ENCODE data around the gene NOL4L. TPM values are rescaled to one million over a fixed set of nuclear protein-coding genes. Genes with fewer than 3 reads are reported as not detected.

Gene NOL4L
- total and polyA plus RNA-seq, 2 experiments from 2014 or later, result 35.6 to 42.9 TPM

DNA sequence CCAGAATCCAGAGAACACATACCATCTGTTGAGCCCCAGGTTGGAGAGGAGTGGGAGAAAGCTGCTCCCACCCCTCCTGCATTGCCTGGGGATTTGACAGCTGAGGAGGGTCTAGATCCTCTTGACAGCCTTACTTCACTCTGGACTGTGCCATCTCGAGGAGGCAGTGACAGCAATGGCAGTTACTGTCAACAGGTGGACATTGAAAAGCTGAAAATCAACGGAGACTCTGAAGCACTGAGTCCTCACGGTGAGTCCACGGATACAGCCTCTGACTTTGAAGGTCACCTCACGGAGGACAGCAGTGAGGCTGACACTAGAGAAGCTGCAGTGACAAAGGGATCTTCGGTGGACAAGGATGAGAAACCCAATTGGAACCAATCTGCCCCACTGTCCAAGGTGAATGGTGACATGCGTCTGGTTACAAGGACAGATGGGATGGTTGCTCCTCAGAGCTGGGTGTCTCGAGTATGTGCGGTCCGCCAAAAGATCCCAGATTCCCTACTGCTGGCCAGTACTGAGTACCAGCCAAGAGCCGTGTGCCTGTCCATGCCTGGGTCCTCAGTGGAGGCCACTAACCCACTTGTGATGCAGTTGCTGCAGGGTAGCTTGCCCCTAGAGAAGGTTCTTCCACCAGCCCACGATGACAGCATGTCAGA, 149.6 kb downstream of the NOL4L start:
- H3K27me3 ChIP-seq, result no peaks in the 10 kb centered on the region
- DNase-seq (ENCODE audit: low spot score), result no peak
- peaks cover 12% of the 10 kb centered on the region for H3K36me3 ChIP-seq (replicated peaks; ENCODE audit: insufficient read depth, low read depth)
- TF ChIP-seq EZH2phosphoT487 (IDR thresholded peaks at IDR 0.05; ENCODE audit: low read depth, severe bottlenecking, unreplicated experiment), result no peak
- H3K4me2 ChIP-seq, result no peak overlapping the region
- no peak overlapping the region for H2AFZ ChIP-seq
- WGBS (ENCODE audit: low lambda C conversion rate, missing lambda C conversion rate), result 96% methylated on average over 12 of the region's 12 CpGs
- H3K79me2 ChIP-seq, result peaks cover 46% of the 10 kb centered on the region
- peaks cover 4% of the 10 kb centered on the region for H4K20me1 ChIP-seq (ENCODE audit: insufficient read depth, poor library complexity, severe bottlenecking)
- no peak overlapping the region for H3K4me3 ChIP-seq
- H3K9me3 ChIP-seq (ENCODE audit: low read depth), result no peaks in the 10 kb centered on the region
- peaks cover under 1% of the 10 kb centered on the region for H3K4me1 ChIP-seq (ENCODE audit: insufficient read depth)
- H3K27ac ChIP-seq, result no peak overlapping the region
- no peaks in the 10 kb centered on the region for H3K9me2 ChIP-seq (replicated peaks; ENCODE audit: insufficient read depth)

DNA sequence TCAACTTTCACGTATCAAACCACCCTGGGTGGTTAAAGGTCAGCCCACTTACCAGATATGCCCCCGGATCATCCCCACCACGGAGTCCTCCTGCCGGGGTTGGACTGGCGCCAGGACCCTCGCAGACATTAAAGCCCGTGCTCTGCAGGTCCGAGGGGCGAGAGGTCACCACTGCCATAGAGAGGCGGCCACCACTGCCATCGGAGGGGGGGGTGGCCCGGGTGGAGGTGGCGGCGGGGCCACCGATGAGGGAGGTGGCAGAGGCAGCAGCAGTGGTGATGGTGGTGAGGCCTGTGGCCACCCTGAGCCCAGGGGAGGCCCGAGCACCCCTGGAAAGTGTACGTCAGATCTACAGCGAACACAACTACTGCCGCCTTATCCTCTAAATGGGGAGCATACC, 150.7 kb downstream of the NOL4L start:
- Histone ChIP-seq H4K20me1 (ENCODE audit: insufficient read depth, poor library complexity, severe bottlenecking) (peaks cover 5% of the 10 kb centered on the region), H3K36me3 (replicated peaks; ENCODE audit: insufficient read depth, low read depth) (peaks cover 12% of the 10 kb centered on the region), H3K79me2 (peaks cover 49% of the 10 kb centered on the region), H3K9me3 (ENCODE audit: low read depth) (no peaks in the 10 kb centered on the region), H3K4me2 (no peak overlapping the region), H3K4me3 (no peak overlapping the region), H3K27ac (no peak overlapping the region), H2AFZ (no peak overlapping the region), H3K4me1 (ENCODE audit: insufficient read depth) (no peaks in the 10 kb centered on the region), H3K27me3 (no peaks in the 10 kb centered on the region), H3K9me2 (replicated peaks; ENCODE audit: insufficient read depth) (no peaks in the 10 kb centered on the region)
- WGBS (ENCODE audit: low lambda C conversion rate, missing lambda C conversion rate), result 96% methylated on average over 18 of the region's 19 CpGs
- peak; percentile 16 for DNase-seq (ENCODE audit: low spot score)
- TF ChIP-seq EZH2 (IDR thresholded peaks at IDR 0.05; ENCODE audit: borderline replicate concordance), result no peak
- TF ChIP-seq EZH2phosphoT487 (IDR thresholded peaks at IDR 0.05; ENCODE audit: low read depth, severe bottlenecking, unreplicated experiment), result no peak
- TF ChIP-seq, protein P1, sequence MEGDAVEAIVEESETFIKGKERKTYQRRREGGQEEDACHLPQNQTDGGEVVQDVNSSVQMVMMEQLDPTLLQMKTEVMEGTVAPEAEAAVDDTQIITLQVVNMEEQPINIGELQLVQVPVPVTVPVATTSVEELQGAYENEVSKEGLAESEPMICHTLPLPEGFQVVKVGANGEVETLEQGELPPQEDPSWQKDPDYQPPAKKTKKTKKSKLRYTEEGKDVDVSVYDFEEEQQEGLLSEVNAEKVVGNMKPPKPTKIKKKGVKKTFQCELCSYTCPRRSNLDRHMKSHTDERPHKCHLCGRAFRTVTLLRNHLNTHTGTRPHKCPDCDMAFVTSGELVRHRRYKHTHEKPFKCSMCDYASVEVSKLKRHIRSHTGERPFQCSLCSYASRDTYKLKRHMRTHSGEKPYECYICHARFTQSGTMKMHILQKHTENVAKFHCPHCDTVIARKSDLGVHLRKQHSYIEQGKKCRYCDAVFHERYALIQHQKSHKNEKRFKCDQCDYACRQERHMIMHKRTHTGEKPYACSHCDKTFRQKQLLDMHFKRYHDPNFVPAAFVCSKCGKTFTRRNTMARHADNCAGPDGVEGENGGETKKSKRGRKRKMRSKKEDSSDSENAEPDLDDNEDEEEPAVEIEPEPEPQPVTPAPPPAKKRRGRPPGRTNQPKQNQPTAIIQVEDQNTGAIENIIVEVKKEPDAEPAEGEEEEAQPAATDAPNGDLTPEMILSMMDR (IDR thresholded peaks at IDR 0.05; ENCODE audit: poor library complexity), result no peak

DNA sequence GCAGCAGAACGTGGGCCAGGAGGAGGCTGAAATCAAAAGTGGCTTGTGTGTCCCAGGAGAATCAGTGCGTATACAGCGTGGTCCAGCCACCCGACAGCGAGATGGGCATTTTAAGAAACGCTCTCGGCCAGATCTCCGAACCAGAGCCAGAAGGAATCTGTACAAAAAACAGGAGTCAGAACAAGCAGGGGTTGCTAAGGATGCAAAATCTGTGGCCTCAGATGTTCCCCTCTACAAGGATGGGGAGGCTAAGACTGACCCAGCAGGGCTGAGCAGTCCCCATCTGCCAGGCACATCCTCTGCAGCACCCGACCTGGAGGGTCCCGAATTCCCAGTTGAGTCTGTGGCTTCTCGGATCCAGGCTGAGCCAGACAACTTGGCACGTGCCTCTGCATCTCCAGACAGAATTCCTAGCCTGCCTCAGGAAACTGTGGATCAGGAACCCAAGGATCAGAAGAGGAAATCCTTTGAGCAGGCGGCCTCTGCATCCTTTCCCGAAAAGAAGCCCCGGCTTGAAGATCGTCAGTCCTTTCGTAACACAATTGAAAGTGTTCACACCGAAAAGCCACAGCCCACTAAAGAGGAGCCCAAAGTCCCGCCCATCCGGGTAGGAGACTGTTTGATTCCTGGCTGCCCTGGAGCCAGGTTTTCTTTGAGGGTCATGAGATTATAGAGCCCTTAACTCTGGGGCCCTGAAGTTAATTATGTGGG, 151.7 kb downstream of the NOL4L start:
- Histone ChIP-seq H3K9me3 (ENCODE audit: low read depth) (no peaks in the 10 kb centered on the region), H3K79me2 (peaks cover 54% of the 10 kb centered on the region), H2AFZ (no peak overlapping the region), H3K4me1 (ENCODE audit: insufficient read depth) (no peaks in the 10 kb centered on the region), H3K36me3 (replicated peaks; ENCODE audit: insufficient read depth, low read depth) (peaks cover 17% of the 10 kb centered on the region), H3K27ac (no peak overlapping the region), H3K27me3 (no peaks in the 10 kb centered on the region), H4K20me1 (ENCODE audit: insufficient read depth, poor library complexity, severe bottlenecking) (peaks cover 5% of the 10 kb centered on the region), H3K4me2 (no peak overlapping the region), H3K4me3 (no peak overlapping the region), H3K9me2 (replicated peaks; ENCODE audit: insufficient read depth) (no peaks in the 10 kb centered on the region)
- WGBS (ENCODE audit: low lambda C conversion rate, missing lambda C conversion rate), result 85% methylated on average over 20 of the region's 20 CpGs
- TF ChIP-seq EZH2 (IDR thresholded peaks at IDR 0.05; ENCODE audit: borderline replicate concordance), result no peak
- no peak for TF ChIP-seq EZH2phosphoT487 (IDR thresholded peaks at IDR 0.05; ENCODE audit: low read depth, severe bottlenecking, unreplicated experiment)
- TF ChIP-seq, protein P1 (IDR thresholded peaks at IDR 0.05; ENCODE audit: poor library complexity), result no peak
- peak; percentile 6 for DNase-seq (ENCODE audit: low spot score)

- WGBS (ENCODE audit: low lambda C conversion rate, missing lambda C conversion rate), result 83% methylated on average over 2 of the region's 2 CpGs
- Histone ChIP-seq H3K9me3 (ENCODE audit: low read depth) (no peaks in the 10 kb centered on the region), H3K4me2 (no peak overlapping the region), H3K36me3 (replicated peaks; ENCODE audit: insufficient read depth, low read depth) (peaks cover 17% of the 10 kb centered on the region), H3K79me2 (peaks cover 56% of the 10 kb centered on the region), H3K4me1 (ENCODE audit: insufficient read depth) (no peaks in the 10 kb centered on the region), H2AFZ (no peak overlapping the region), H3K27ac (no peak overlapping the region), H3K4me3 (no peak overlapping the region), H3K9me2 (replicated peaks; ENCODE audit: insufficient read depth) (no peaks in the 10 kb centered on the region), H3K27me3 (no peaks in the 10 kb centered on the region), H4K20me1 (ENCODE audit: insufficient read depth, poor library complexity, severe bottlenecking) (peaks cover 12% of the 10 kb centered on the region)
- TF ChIP-seq EZH2 (IDR thresholded peaks at IDR 0.05; ENCODE audit: borderline replicate concordance) (no peak), EZH2phosphoT487 (IDR thresholded peaks at IDR 0.05; ENCODE audit: low read depth, severe bottlenecking, unreplicated experiment) (no peak)
- TF ChIP-seq, protein P1 (IDR thresholded peaks at IDR 0.05; ENCODE audit: poor library complexity), result no peak
- no peak for DNase-seq (ENCODE audit: low spot score)
Measured at GRCh38 chr20:32432277-32432676, 152.9 kb downstream of the NOL4L start.
